ENCODE results near the gene REN.

REN gene

DNA sequence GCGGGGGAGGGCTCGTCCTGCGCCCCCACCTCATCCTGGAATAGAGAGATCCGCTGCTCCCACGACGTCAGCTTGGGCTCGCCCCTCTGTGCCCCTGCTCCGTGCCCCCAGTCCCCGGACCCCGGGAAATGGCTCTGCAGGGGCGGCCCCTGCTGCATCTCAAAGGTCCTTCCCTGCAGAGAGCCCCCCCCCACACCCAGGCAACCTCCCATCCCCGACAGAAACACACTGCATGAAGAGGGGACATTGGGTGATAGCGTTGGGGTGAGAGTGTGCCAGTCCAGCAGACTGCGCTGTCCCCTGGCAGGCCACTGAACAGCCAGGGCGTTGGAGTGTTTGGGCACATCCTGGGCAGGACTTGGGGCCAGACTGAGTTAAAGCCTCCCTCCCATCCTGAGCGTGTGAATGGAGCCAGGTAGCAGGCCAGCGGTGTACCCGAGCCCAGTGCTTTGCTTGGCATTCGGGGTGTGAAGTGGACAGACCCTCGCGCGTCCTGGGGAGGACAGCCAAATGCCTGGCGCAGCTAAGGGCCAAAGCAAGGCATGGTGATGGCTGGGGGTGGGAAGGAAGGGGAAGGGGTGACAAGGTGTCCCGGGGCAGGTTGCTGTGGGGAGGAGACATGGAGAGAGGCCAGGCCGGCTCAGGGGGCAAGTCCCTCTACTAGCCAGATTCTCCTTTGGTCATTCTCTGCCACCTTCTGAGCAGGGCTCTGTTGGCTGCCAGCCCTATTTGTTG is 13.7 kb downstream of the REN start:
- no peak for DNase-seq

DNA sequence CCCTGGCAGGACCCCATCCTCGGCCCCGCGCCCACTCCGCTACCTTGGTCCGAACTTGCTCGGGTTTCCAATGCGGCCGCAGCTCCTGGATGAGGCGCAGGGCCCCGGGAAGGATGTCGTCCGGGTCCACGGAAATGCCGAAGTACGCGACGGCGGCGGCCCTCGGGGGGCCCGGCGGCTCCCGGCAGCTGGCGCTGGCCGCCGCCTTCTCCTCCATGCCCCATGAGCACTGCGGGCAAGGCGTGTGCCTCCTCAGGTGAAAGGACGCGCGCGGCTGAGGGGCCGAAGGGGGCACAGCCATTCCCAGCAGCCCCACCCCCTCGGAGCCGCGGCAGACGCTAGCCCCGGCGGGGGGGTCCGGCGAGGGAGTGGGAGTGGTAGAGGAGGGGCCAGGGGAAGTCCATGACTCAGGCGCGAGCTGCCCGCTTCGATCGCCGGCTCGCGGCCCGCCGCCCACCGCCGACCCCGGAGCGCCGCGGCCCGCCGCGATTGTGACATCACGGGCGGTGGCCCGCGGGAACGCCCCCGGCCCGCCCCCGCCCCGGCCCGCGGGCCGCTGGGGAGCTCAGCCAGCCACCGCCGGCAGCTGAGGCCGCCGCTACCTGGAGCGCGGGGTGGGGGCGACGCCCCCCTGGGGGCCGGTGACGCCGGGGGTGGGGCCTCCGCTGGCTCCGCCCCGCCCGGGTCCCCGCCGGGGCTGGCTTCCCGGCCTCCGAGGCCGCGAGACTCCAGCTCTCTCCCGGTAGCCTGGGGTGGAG is 14.4 kb downstream of the REN start, which contains the start of gene ETNK2:
ETNK2 (minus strand) TSS at position 493 of the 758 bp plus-strand sequence; CDS start at position 301, 192 bp downstream.
- DNase-seq: peak; percentile 50

GRCh38 chr1:204150702-204151551 is 15.2 kb downstream of the REN start:
- DNase-seq: no peak

- no peak for DNase-seq
Measured at GRCh38 chr1:204149635-204150565, 16.2 kb downstream of the REN start.

GRCh38 chr1:204149107-204149506 is 17.0 kb downstream of the REN start:
- DNase-seq: no peak

DNA sequence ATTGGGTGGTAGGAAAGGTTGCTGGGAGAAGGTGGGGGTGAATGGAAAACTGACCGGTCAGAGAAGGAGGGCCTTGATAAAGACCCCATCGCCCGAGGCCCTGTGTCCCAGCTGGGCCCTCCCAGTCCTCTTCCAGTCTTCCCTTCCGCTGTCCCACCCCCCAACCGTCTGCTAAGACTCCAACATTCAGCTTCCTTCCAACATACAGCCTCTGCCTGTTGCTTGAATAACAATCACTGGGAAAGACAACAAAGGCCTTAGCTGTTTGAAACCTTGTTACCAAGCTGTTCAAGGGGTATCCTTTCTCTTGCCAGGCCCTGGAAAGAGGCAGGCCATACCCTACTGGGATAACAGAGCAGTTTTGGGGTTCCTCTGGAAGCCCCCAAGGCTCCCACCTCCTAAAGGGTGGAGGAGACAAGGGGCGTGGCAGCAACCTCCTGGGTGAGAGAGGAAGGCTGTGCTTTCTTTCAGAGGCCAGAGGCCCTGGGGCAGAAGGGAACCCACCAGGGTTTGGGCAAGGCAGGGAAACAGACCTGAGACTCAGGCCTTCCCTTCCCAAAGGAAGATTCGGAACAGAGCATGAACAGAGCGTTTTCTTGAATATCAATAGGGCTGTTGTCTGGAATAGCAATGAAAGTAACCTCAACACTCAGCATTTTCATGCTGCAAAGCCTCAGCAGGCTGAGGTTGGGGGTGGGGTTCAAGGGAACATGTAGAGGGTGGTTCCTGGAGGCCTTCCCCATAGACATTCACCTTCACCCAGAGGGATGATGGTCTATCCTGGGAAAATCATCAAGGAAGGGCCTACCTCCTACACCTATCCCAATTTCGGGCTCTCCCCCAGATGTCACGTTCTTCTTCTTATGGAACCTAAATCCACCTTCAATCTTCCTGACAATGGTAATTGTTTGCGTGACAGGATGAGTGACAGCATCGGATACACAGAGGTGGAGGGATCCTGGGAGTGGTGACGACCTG is 18.4 kb downstream of the REN start:
- DNase-seq: no peak

DNA sequence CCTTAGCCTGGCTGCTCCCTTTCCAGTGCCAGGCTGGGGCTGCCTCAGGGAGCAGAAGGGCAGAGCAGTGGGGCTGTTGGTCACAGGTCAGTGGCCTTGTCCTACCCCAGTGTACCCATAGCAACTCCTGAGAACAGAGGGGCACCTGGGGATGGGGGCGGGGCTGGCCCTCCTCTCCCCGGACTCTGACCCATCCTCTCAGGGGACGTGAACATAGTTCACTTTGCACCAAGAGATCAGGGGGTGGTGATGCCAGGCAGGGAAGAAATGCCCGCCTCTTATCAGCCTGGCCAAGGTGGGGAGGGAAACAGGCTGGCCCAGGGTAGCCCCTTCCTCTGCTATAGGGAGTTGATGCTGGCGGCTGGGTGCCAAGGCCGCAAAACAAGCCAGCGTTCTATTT is 19.2 kb downstream of the REN start:
- DNase-seq: no peak

GRCh38 chr1:204146309-204146708 is 19.8 kb downstream of the REN start:
- no peak for DNase-seq

- no peak for DNase-seq
Measured at GRCh38 chr1:204145033-204145504, 21.1 kb downstream of the REN start.

- DNase-seq: no peak
Measured at GRCh38 chr1:204143276-204144041, 22.7 kb downstream of the REN start.

- DNase-seq: no peak
Measured at GRCh38 chr1:204142032-204142974, 23.8 kb downstream of the REN start.

DNA sequence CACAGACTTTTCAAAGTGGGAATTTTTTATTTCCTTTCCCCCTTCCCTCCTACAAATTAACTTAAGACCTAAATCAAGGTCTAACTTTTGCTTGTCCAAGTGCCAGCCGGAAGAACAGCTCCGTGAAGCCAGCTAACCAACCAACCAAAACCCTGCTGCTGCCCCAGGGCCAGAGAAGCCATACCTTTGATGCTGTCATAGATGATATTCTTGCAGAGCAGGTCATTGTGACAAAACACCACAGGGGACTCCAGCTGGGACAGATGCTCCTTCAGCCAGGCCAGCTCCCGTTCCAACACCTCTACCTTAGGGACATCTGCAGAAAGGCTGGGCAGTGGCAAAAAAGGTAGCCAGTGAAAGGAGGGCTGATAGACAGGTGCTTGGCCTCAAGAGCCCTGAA is 25.0 kb downstream of the REN start:
- DNase-seq: no peak

DNA sequence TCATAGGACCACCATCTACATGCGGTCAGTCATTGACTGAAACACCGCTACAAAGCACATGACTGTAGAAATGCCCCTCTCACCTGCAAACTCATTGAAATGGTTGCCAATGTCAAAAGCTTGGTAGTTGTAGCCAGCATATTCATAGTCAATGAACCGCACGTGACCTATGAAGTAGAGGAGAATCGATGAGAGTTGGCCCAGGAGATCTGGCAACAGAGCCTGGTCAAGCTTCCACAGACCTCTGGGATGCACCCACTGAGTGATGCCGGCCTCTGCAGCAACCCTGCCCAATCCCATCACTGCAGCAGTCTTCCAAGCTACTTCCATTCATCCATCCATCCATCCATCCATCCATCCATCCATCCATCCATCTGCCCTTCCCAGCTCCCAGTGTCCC is 26.2 kb downstream of the REN start:
- no peak for DNase-seq

GRCh38 chr1:204139088-204139487 is 27.0 kb downstream of the REN start:
- DNase-seq: no peak

DNA sequence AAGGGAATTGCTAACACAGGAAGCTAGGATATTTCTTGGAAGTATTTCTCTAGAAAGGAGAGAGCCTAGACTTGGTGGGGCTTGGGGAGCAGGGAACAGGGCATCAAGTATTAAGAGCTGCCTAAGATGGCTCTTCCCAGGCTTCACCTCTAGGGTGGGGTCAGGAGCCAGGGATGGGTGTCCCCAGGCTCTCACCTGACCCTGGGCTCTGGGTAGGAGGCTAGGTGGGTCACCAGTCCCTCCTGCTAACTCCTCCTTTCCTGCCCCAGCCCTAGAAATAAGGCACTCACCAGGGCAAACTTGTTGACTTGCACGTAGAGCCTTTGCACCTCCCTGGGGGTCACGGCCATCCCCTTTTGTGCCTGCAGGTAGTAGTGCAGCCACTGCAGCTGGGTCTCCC is 29.3 kb downstream of the REN start:
- no peak for DNase-seq

- no peak for DNase-seq
Measured at GRCh38 chr1:204134103-204134502, 32.0 kb downstream of the REN start.

DNA sequence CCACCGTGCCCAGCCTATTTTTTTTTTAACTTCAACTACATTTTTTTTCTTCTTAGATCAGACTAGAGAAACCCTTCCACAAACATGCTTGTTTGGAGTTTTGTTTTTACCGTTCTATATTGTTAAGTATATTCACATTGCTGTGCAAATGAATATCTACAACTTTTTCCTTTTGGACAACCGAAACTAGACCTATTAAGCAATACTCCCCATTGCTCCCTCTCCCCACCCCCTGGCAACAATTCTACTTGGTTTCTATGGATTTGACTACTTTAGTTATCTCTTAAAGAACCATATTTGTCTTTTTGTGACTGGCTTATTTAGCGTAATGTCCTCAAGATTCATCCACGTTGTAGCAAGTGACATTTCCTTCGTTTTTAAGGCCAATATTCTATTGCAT is 33.4 kb downstream of the REN start:
- DNase-seq: no peak

DNA sequence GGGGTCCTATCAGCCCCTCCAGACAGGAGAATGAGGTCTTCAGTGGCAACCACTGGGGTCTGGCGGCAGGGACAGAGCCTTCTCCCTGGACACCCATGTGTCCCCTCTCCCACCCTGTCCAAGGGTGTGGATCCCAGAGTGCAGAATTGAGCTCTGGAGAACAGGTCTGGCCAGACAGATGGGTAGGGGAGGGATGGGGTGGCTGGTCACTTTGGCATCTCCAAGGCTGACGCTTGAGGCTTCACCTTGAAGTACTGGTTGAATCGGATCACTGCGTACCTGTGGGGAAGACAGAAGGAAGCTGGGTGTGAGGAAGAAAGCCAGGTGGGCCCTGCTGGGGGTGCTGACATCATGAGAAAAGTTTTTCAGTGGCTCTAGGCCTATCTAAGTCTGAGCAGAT is 34.2 kb downstream of the REN start:
- no peak for DNase-seq
